SK-N-SH treated with all-trans-retinoic acid at 6 μM for 48 hours (cell line): ENCODE data around the gene MTNR1B.

Experiments used
- ARNTL ChIP-seq: fragments of 450-650 bp; formaldehyde crosslinking; IDR thresholded peaks from 2 replicates; pipeline ENCODE4 v1.5.0; 2020; ENCODE audit warnings: low read depth, mild to moderate bottlenecking, moderate library complexity, borderline replicate concordance
- PATZ1 ChIP-seq: fragments of 250-450 bp; sonication (Bioruptor Pico); IDR thresholded peaks from 2 replicates; pipeline ENCODE4 v1.8.0; 2020; ENCODE audit warnings: mild to moderate bottlenecking, moderate library complexity, borderline replicate concordance
- PPARA ChIP-seq: fragments of 250-450 bp; sonication (Bioruptor Pico); IDR thresholded peaks from 2 replicates; pipeline ENCODE4 v1.5.0; 2020; ENCODE audit warnings: mild to moderate bottlenecking, borderline replicate concordance
- RARB ChIP-seq: fragments of 250-450 bp; sonication (Bioruptor Pico); IDR thresholded peaks from 2 replicates; pipeline ENCODE4 v1.8.0; 2021; ENCODE audit warnings: mild to moderate bottlenecking, moderate library complexity
- SNAI2 ChIP-seq: fragments of 250-450 bp; sonication (Bioruptor Pico); IDR thresholded peaks from 2 replicates; pipeline ENCODE4 v1.5.0; 2020; ENCODE audit warnings: mild to moderate bottlenecking, moderate library complexity
- ZFP3 ChIP-seq: fragments of 250-450 bp; sonication (Bioruptor Pico); IDR thresholded peaks from 2 replicates; pipeline ENCODE4 v1.5.0; 2020; ENCODE audit warnings: mild to moderate bottlenecking, moderate library complexity
- ZNF565 ChIP-seq: fragments of 450-650 bp; formaldehyde crosslinking; conservative IDR thresholded peaks from 2 replicates; pipeline ENCODE4 v1.5.0; 2020; ENCODE audit warnings: low read depth, mild to moderate bottlenecking, moderate library complexity
- TF ChIP-seq, protein P1 (sequence below): fragments of 250-450 bp; sonication (Bioruptor Pico); IDR thresholded peaks from 2 replicates; pipeline ENCODE4 v1.8.0; 2021; ENCODE audit warnings: low read depth, mild to moderate bottlenecking, moderate library complexity, borderline replicate concordance
- TF ChIP-seq, protein P2 (sequence below): fragments of 250-450 bp; sonication (Bioruptor Pico); IDR thresholded peaks from 2 replicates; pipeline ENCODE4 v1.5.1; 2020; ENCODE audit warnings: low read depth, mild to moderate bottlenecking, moderate library complexity

DNA sequence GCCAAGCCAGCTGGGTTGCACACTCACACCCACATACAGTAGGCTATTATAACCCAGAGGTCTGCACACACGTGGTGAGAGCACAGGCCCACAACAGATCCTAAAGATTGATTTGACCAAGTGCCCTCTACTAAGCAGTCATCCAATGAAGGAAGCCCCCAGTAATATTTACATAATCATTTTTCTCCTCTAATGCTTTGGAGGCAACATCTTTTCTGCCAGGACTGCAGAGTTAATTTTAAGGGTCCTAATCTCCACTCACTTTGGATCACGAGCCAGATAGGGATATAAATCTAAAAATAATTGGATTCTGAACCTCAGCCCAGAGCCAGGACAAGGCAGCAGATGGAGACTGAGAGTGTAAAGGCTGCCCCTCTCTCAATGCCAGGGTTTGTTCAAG, 49.1 kb upstream of the MTNR1B start:
- TF ChIP-seq, protein P1, sequence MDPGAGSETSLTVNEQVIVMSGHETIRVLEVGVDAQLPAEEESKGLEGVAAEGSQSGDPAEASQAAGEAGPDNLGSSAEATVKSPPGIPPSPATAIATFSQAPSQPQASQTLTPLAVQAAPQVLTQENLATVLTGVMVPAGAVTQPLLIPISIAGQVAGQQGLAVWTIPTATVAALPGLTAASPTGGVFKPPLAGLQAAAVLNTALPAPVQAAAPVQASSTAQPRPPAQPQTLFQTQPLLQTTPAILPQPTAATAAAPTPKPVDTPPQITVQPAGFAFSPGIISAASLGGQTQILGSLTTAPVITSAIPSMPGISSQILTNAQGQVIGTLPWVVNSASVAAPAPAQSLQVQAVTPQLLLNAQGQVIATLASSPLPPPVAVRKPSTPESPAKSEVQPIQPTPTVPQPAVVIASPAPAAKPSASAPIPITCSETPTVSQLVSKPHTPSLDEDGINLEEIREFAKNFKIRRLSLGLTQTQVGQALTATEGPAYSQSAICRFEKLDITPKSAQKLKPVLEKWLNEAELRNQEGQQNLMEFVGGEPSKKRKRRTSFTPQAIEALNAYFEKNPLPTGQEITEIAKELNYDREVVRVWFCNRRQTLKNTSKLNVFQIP (CRISPR knock-in tag) = no peak
- TF ChIP-seq PATZ1 (CRISPR knock-in tag) (no peak), ZNF565 (CRISPR knock-in tag) (no peak), RARB (no peak), PPARA (CRISPR knock-in tag) (no peak), ZFP3 (CRISPR knock-in tag) (no peak), SNAI2 (CRISPR knock-in tag) (no peak), ARNTL (no peak)
- TF ChIP-seq, protein P2, sequence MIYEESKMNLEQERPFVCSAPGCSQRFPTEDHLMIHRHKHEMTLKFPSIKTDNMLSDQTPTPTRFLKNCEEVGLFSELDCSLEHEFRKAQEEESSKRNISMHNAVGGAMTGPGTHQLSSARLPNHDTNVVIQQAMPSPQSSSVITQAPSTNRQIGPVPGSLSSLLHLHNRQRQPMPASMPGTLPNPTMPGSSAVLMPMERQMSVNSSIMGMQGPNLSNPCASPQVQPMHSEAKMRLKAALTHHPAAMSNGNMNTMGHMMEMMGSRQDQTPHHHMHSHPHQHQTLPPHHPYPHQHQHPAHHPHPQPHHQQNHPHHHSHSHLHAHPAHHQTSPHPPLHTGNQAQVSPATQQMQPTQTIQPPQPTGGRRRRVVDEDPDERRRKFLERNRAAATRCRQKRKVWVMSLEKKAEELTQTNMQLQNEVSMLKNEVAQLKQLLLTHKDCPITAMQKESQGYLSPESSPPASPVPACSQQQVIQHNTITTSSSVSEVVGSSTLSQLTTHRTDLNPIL (CRISPR knock-in tag) = no peak
